Measurements from ENCODE around the gene TRAPPC10. TPM values are rescaled to one million over a fixed set of nuclear protein-coding genes. Genes with fewer than 3 reads are reported as not detected.

The TRAPPC10 gene
- total and polyA plus RNA-seq, 9 of the 15 experiments (the other 6 are each of a cell fraction or from before 2014, with no cell fraction given), result 1.1 to 33.8 (median 24.3) TPM

- TF ChIP-seq ELK3 (CRISPR knock-in tag; IDR thresholded peaks at IDR 0.05) (no peak), YY1 (IDR thresholded peaks at IDR 0.05; ENCODE audit: borderline replicate concordance in 1 of 3, control insufficient read depth in 1 of 3, extremely low read depth in 1 of 3, insufficient read depth in 3 of 3, insufficient read length in 1 of 3, insufficient replicate concordance in 2 of 3, low read depth in 1 of 3, low read length in 2 of 3) (no peak)
- TF ChIP-seq, protein P1, sequence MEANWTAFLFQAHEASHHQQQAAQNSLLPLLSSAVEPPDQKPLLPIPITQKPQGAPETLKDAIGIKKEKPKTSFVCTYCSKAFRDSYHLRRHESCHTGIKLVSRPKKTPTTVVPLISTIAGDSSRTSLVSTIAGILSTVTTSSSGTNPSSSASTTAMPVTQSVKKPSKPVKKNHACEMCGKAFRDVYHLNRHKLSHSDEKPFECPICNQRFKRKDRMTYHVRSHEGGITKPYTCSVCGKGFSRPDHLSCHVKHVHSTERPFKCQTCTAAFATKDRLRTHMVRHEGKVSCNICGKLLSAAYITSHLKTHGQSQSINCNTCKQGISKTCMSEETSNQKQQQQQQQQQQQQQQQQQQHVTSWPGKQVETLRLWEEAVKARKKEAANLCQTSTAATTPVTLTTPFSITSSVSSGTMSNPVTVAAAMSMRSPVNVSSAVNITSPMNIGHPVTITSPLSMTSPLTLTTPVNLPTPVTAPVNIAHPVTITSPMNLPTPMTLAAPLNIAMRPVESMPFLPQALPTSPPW (CRISPR knock-in tag; IDR thresholded peaks at IDR 0.05), result no peak
These were observed 17.5 kb upstream of the TRAPPC10 start (continued) for GRCh38 chr21:43994646-43995045.

DNA sequence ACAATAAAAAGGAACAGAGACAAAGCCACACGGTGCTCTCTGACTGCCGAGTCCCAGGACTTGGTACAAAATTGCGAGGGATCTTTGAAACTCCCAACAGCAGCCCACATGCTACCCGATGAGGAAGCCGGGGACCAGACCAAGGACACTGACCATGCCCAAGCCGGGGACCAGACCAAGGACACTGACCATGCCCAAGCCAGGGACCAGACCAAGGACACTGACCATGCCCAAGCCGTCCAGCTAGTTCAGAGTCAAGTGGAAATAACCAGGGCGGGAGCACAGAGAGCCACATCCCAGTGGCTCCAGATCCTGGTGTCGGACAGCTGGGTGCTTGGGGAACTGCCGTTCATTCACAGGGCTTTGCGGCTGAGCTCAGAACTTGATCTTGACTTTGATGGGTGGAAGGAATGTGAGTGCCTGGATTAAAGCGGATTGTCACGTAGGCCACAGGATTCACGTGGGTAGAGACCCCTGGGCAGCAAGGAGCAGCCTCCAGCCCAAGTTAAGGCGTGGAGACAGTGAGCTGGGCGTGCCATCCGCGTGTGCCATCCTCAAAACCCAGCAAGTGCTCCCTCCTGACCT lies 16.5 kb upstream of the TRAPPC10 start:
- in situ Hi-C loops (cut with MboI), result no loop called here
- ATAC-seq, result no peak
- POLR2A ChIA-PET, result interaction anchor here (1.1 kb wide), 1 partner anchor 15 kb away, joined by 4 read pairs; no protein-coding TSS in a partner anchor

More for the DNA sequence above, 16.5 kb upstream of the TRAPPC10 start:
- no peaks in the 10 kb centered on the region for H3K9me1 ChIP-seq (ENCODE audit: control insufficient read depth, insufficient read depth, low read length)
- 14% methylated on average over 18 of the region's 18 CpGs for WGBS (ENCODE audit: insufficient coverage, low coverage, missing lambda C conversion rate)
- H3K4me3 ChIP-seq, result no peak overlapping the region
- H3K36me3 ChIP-seq (ENCODE audit: control insufficient read depth, insufficient read depth, low read length), result no peaks in the 10 kb centered on the region
- no peak overlapping the region for H3K27ac ChIP-seq (ENCODE audit: extremely low read depth, low read depth, low read length)
- no peak overlapping the region for H3K4me2 ChIP-seq (ENCODE audit: insufficient read depth, low read length)
- FAIRE-seq (no peak), DNase-seq (ENCODE audit: extremely low read depth in 1 of 4, low spot score in 3 of 4) (no peak)
- no peaks in the 10 kb centered on the region; the same call in 1 of the 2 replicates for H4K20me1 ChIP-seq (replicated peaks; ENCODE audit: control insufficient read depth, insufficient read depth, low read length)
- H3K79me2 ChIP-seq (ENCODE audit: control insufficient read depth, insufficient read depth, low read length), result no peaks in the 10 kb centered on the region
- H2AFZ ChIP-seq (ENCODE audit: low read depth, low read length), result no peak overlapping the region
- TF ChIP-seq BACH1 (tag; IDR thresholded peaks at IDR 0.05), result no peak
- TF ChIP-seq SMARCC2 (IDR thresholded peaks at IDR 0.05; ENCODE audit: low read depth), result no peak
- TF ChIP-seq SMAD2 (IDR thresholded peaks at IDR 0.05; ENCODE audit: low read depth, low read length), result no peak
- TF ChIP-seq CSDE1 (IDR thresholded peaks at IDR 0.05), result no peak
- TF ChIP-seq PTRF (tag; IDR thresholded peaks at IDR 0.05), result no peak
- no peak for TF ChIP-seq MAFG (tag; conservative IDR thresholded peaks at IDR 0.05)
- TF ChIP-seq ZNF76 (CRISPR knock-in tag; IDR thresholded peaks at IDR 0.05; ENCODE audit: borderline replicate concordance), result no peak
- no peak for TF ChIP-seq TEAD2 (tag; IDR thresholded peaks at IDR 0.05)
- no peak for TF ChIP-seq STAT6 (CRISPR knock-in tag; IDR thresholded peaks at IDR 0.05)
- BruUV-seq (replicated peaks), result no TSS peak
- CTCF ChIA-PET (ENCODE audit: low intra/inter-chr PET ratio), result no interaction called here
- no peaks in the 10 kb centered on the region; the same call in 1 of the 2 replicates for H3K9me3 ChIP-seq (replicated peaks; ENCODE audit: control insufficient read depth, insufficient read depth, low read depth, low read length)
- H3K9ac ChIP-seq (ENCODE audit: insufficient read depth in 1 of 2, low read depth in 2 of 2, low read length in 2 of 2), result peak overlapping the region in 1 of 2 experiments; percentile 15; a peak in 1 of 4 replicates
- peaks cover 43 to 66% of the 10 kb centered on the region in 2 experiments for H3K27me3 ChIP-seq (ENCODE audit: control insufficient read depth in 2 of 2, insufficient read depth in 2 of 2, low read length in 2 of 2)
- peaks cover 0 to 24% of the 10 kb centered on the region in 2 experiments; a peak in 2 of 5 replicates for H3K4me1 ChIP-seq (replicated peaks in 1 of 2; ENCODE audit: control insufficient read depth in 2 of 2, insufficient read depth in 2 of 2, low read length in 2 of 2)
- intact Hi-C loops (cut with micrococcal nuclease), result no loop called here

Data from K562 (cell line).